CD14-positive monocyte (primary cell): ENCODE data around the gene AMBRA1. TPM values are rescaled to one million over a fixed set of nuclear protein-coding genes. Genes with fewer than 3 reads are reported as not detected.

Experiments used
- DNase-seq, 3 donors: peaks; one replicate each; pipeline ENCODE4 v3.0.0-alpha.2; 2011 to 2022
- H2AFZ ChIP-seq: 2 replicates; pipeline ENCODE4 v1.6.0; 2012; ENCODE audit warnings: mild to moderate bottlenecking, low read depth, low read length, inconsistent platforms; ENCODE audit not compliant: insufficient read depth, poor library complexity, severe bottlenecking
- H3K27ac ChIP-seq, 2 donors: 1 replicate in 1 of 2; 2 replicates in 1 of 2; pipeline ENCODE4 v1.5.1; 2012 to 2013; ENCODE audit warnings: low read length in 2 of 2, control low read depth in 1 of 2, inconsistent platforms in 1 of 2, low read depth in 1 of 2, mild to moderate bottlenecking in 1 of 2
- H3K27me3 ChIP-seq, 2 donors: one replicate each; pipeline versions ENCODE4 v1.6.0 to v1.6.1; 2011 to 2013; ENCODE audit warnings: low read length in 2 of 2; ENCODE audit not compliant: control insufficient read depth in 2 of 2, insufficient read depth in 2 of 2
- H3K36me3 ChIP-seq, 2 donors: replicated peaks in 1 of 2; 1 replicate in 1 of 2; 2 replicates in 1 of 2; pipeline versions ENCODE4 v1.5.1 to v1.6.1; 2012 to 2013; ENCODE audit warnings: low read length in 2 of 2, control low read depth in 1 of 2, inconsistent platforms in 1 of 2, mild to moderate bottlenecking in 1 of 2; ENCODE audit not compliant: insufficient read depth in 2 of 2, control insufficient read depth in 1 of 2
- H3K4me1 ChIP-seq, 2 donors: 1 replicate in 1 of 2; 2 replicates in 1 of 2; pipeline versions ENCODE4 v1.5.1 to v1.6.1; 2012 to 2013; ENCODE audit warnings: low read length in 2 of 2, control low read depth in 1 of 2, inconsistent platforms in 1 of 2, mild to moderate bottlenecking in 1 of 2, moderate library complexity in 1 of 2; ENCODE audit not compliant: insufficient read depth in 2 of 2, control insufficient read depth in 1 of 2
- H3K4me2 ChIP-seq: replicated peaks from 2 replicates; pipeline ENCODE3; 2012; ENCODE audit warnings: low read length, moderate library complexity, mild to moderate bottlenecking; ENCODE audit not compliant: poor library complexity, severe bottlenecking; ENCODE audit errors: extremely low read depth
- H3K4me3 ChIP-seq, 3 experiments: fragments of 200-600 bp in 1 of 3; sonication (generic) in 1 of 3; replicated peaks in 1 of 3; 1 replicate in 2 of 3; 2 replicates in 1 of 3; pipeline ENCODE4 v1.5.1; 2011 to 2013; ENCODE audit warnings: low read length in 3 of 3, mild to moderate bottlenecking in 3 of 3, control low read depth in 2 of 3, low read depth in 2 of 3, inconsistent platforms in 1 of 3, moderate library complexity in 1 of 3
- H3K79me2 ChIP-seq: 2 replicates; pipeline ENCODE4 v1.6.0; 2012; ENCODE audit warnings: mild to moderate bottlenecking, control low read depth, inconsistent platforms, low read length, moderate library complexity; ENCODE audit not compliant: insufficient read depth
- H3K9ac ChIP-seq: 2 replicates; pipeline ENCODE4 v1.6.0; 2017; ENCODE audit warnings: low read length, mild to moderate bottlenecking; ENCODE audit not compliant: insufficient read depth, poor library complexity, severe bottlenecking
- H3K9me3 ChIP-seq, 2 donors: replicated peaks in 1 of 2; 1 replicate in 1 of 2; 2 replicates in 1 of 2; pipeline versions ENCODE4 v1.5.1 to v1.6.1; 2012 to 2013; ENCODE audit warnings: low read length in 2 of 2, control low read depth in 1 of 2; ENCODE audit not compliant: control insufficient read depth in 1 of 2, insufficient read depth in 1 of 2
- H4K20me1 ChIP-seq: 2 replicates; pipeline ENCODE4 v1.6.0; 2012; ENCODE audit warnings: mild to moderate bottlenecking, low read length, control low read depth, moderate library complexity; ENCODE audit not compliant: insufficient read depth
- H3K27ac Mint-ChIP-seq, 7 donors: one replicate each; pipeline ENCODE4 v1.8.0; 2020; ENCODE audit warnings: mild to moderate bottlenecking in 7 of 7, mixed read lengths in 7 of 7, moderate library complexity in 6 of 7, inconsistent platforms in 2 of 7
- H3K27me3 Mint-ChIP-seq, 3 donors: one replicate each; pipeline ENCODE4 v1.8.0; 2021 to 2022; ENCODE audit warnings: low read depth in 3 of 3, mild to moderate bottlenecking in 3 of 3, mixed read lengths in 3 of 3, moderate library complexity in 3 of 3, inconsistent platforms in 1 of 3
- H3K36me3 Mint-ChIP-seq, 2 donors: one replicate each; pipeline ENCODE4 v1.8.0; 2020; ENCODE audit warnings: mixed read lengths in 2 of 2, inconsistent platforms in 1 of 2, mild to moderate bottlenecking in 1 of 2
- H3K4me1 Mint-ChIP-seq: one replicate; pipeline ENCODE4 v1.8.0; 2020; ENCODE audit warnings: mild to moderate bottlenecking, mixed read lengths
- H3K4me3 Mint-ChIP-seq, 2 donors: one replicate each; pipeline ENCODE4 v1.8.0; 2020; ENCODE audit warnings: mild to moderate bottlenecking in 2 of 2, mixed read lengths in 2 of 2, moderate library complexity in 1 of 2
- H3K9me3 Mint-ChIP-seq, 7 donors: one replicate each; pipeline ENCODE4 v1.8.0; 2020 to 2022; ENCODE audit warnings: mixed read lengths in 7 of 7, mild to moderate bottlenecking in 6 of 7, moderate library complexity in 6 of 7, inconsistent platforms in 2 of 7
- WGBS: methylation state at CpG from one replicate; pipeline ENCODE4 v1.1.5; 2013; ENCODE audit warnings: missing lambda C conversion rate; ENCODE audit not compliant: insufficient coverage; 5-methylcytosine and 5-hydroxymethylcytosine counted together
- intact Hi-C, 2 donors: fragments of 100-400 bp; cut with micrococcal nuclease; formaldehyde crosslinking; loops; one replicate each; pipeline versions ENCODE4 v1.15.0 to v1.15.1; 2023
- polyA plus RNA-seq, 3 donors: library from polyadenylated mRNA; depleted of rRNA in 1 of 3; unstranded in 2 of 3; stranded (reverse) in 1 of 3; fragments of 300-500 nt in 2 of 3; fragments of >200 nt in 1 of 3; fragmentation: Illumina TruSeq in 2 of 3; gene quantifications; 1 replicate in 2 of 3; 2 replicates in 1 of 3; pipeline ENCODE4 v1.2.3, GENCODE V29; 2012 to 2021
- TF ChIP-seq, protein P1 (sequence below): fragments of 200-600 bp; IDR thresholded peaks from one replicate; pipeline ENCODE4 v1.8.0; 2022; ENCODE audit warnings: antibody characterized with exemption, mild to moderate bottlenecking

Gene AMBRA1
- polyA plus RNA-seq, 3 donors: 2.1 to 6.1 (median 3.8) TPM

DNA sequence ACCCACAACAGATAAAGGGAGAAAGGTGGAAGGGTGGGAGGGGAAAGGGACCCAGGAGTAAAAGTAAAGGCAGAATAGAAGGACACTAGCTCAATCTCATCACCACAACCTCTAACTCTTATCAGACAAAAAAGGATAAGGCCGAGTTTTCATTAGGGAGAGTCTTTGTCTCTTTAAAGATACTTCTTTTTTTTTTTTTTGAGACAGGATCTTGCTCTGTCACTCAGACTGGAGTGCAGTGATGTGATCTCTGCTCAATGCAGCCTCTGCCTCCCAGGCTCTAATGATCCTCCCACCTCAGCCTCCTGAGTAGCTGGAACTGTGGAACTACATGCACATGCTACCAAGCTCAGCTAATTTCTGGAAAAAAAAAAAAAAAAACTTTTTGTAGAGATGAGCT is 116.7 kb downstream of the AMBRA1 start:
- Histone ChIP-seq H4K20me1 (peaks cover 23% of the 10 kb centered on the region), H3K79me2 (no peaks in the 10 kb centered on the region), H2AFZ (no peak overlapping the region), H3K9ac (no peak overlapping the region), H3K4me2 (no peak overlapping the region), H3K27ac (no peak overlapping the region), H3K9me3 (no peaks in the 10 kb centered on the region), H3K4me1 (no peaks in the 10 kb centered on the region), H3K36me3 (peaks cover 0 to 27% of the 10 kb centered on the region in 2 donors), H3K4me3 (no peak overlapping the region), H3K27me3 (no peaks in the 10 kb centered on the region)
- peaks cover 0 to 3% (median 0%) of the 10 kb centered on the region in 3 donors for H3K27me3 Mint-ChIP-seq
- H3K36me3 Mint-ChIP-seq: peaks cover 14% of the 10 kb centered on the region in 2 donors
- intact Hi-C loops: no loop called here
- peak overlapping the region in 1 of 7 donors; percentile 40 for H3K27ac Mint-ChIP-seq
- no peak for DNase-seq
- TF ChIP-seq, protein P1, sequence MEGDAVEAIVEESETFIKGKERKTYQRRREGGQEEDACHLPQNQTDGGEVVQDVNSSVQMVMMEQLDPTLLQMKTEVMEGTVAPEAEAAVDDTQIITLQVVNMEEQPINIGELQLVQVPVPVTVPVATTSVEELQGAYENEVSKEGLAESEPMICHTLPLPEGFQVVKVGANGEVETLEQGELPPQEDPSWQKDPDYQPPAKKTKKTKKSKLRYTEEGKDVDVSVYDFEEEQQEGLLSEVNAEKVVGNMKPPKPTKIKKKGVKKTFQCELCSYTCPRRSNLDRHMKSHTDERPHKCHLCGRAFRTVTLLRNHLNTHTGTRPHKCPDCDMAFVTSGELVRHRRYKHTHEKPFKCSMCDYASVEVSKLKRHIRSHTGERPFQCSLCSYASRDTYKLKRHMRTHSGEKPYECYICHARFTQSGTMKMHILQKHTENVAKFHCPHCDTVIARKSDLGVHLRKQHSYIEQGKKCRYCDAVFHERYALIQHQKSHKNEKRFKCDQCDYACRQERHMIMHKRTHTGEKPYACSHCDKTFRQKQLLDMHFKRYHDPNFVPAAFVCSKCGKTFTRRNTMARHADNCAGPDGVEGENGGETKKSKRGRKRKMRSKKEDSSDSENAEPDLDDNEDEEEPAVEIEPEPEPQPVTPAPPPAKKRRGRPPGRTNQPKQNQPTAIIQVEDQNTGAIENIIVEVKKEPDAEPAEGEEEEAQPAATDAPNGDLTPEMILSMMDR: no peak
- H3K9me3 Mint-ChIP-seq: no peaks in the 10 kb centered on the region
- WGBS: no CpG with 5 or more reads among the region's 1 CpG
- no peaks in the 10 kb centered on the region for H3K4me1 Mint-ChIP-seq
- no peak overlapping the region for H3K4me3 Mint-ChIP-seq

DNA sequence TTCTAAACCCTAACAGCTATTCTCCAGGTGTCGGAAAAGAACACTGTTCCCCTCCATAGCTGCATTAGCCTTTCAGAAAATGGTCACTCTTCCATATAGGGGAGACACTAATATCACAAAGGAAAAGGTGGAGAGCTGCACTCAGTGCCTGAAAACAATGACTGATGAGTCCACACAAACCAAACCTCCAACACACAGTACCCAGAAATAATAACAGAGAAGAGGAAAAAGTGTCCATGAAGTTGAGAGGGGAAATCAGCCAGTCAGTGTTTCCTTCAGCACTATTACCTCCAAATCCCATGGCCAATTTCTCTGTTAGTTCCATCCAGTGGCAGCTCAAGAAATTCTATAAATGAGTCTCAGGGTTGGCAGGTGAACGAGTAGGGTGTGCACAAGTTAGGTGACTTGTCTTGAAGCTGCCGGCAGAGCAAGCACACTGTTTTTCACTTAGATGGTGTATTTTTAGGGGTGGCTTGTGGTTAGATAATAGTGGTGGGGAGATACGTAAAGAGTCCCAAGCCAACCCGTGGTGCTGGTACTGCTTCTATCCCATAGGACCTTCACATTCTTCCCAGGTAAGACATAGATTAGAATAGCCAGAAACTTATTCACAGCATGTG is 117.8 kb downstream of the AMBRA1 start:
- no peaks in the 10 kb centered on the region for H3K4me1 Mint-ChIP-seq
- Histone ChIP-seq H3K9ac (no peak overlapping the region), H4K20me1 (peaks cover 23% of the 10 kb centered on the region), H3K4me2 (no peak overlapping the region), H3K79me2 (no peaks in the 10 kb centered on the region), H3K27ac (no peak overlapping the region), H3K4me3 (no peak overlapping the region), H3K4me1 (no peaks in the 10 kb centered on the region), H3K36me3 (peaks cover 0 to 21% of the 10 kb centered on the region in 2 donors), H3K9me3 (no peaks in the 10 kb centered on the region), H3K27me3 (no peaks in the 10 kb centered on the region), H2AFZ (no peak overlapping the region)
- 100% methylated on average over 1 of the region's 5 CpGs for WGBS
- TF ChIP-seq, protein P1: no peak
- H3K27ac Mint-ChIP-seq: no peak overlapping the region
- no peaks in the 10 kb centered on the region for H3K9me3 Mint-ChIP-seq
- no peak overlapping the region for H3K4me3 Mint-ChIP-seq
- peaks cover 11 to 12% of the 10 kb centered on the region in 2 donors for H3K36me3 Mint-ChIP-seq
- intact Hi-C loops: no loop called here
- peaks cover 0 to 3% (median 0%) of the 10 kb centered on the region in 3 donors for H3K27me3 Mint-ChIP-seq
- DNase-seq: no peak
